Neural cell (in vitro differentiated cells): ENCODE data around the gene CFAP210. TPM values are rescaled to one million over a fixed set of nuclear protein-coding genes. Genes with fewer than 3 reads are reported as not detected.

Experiments
- H2AFZ ChIP-seq: fragments of 200-600, 300-800 bp; sonication (generic), shearing (Covaris generic); 2 replicates; pipeline ENCODE4 v1.6.0; 2014; ENCODE audit warnings: low read depth, mild to moderate bottlenecking, antibody characterized with exemption, low read length, moderate library complexity
- H3F3A ChIP-seq: fragments of 200-600 bp; shearing (Covaris generic); 2 replicates; pipeline ENCODE4 v1.6.1; 2016; ENCODE audit warnings: mild to moderate bottlenecking, moderate library complexity, mixed read lengths, antibody characterized with exemption, low read length; ENCODE audit not compliant: insufficient read depth, poor library complexity, severe bottlenecking
- H3K27ac ChIP-seq: fragments of 200-600, 300-800 bp; sonication (generic), shearing (Covaris generic); 2 replicates; pipeline ENCODE4 v1.5.1; 2014; ENCODE audit warnings: mild to moderate bottlenecking, low read length, moderate library complexity
- H3K27me3 ChIP-seq: fragments of 300-800, 200-600 bp; sonication (generic), shearing (Covaris generic); 2 replicates; pipeline ENCODE4 v1.6.0; 2014; ENCODE audit warnings: mild to moderate bottlenecking, low read depth, low read length, moderate library complexity; ENCODE audit not compliant: insufficient read depth
- H3K36me3 ChIP-seq: fragments of 300-800, 200-600 bp; sonication (generic), shearing (Covaris generic); 2 replicates; pipeline ENCODE4 v1.5.1; 2014; ENCODE audit warnings: mild to moderate bottlenecking, antibody characterized with exemption, low read length, moderate library complexity; ENCODE audit not compliant: insufficient read depth
- H3K4me2 ChIP-seq: fragments of 300-800, 200-600 bp; sonication (generic), shearing (Covaris generic); 2 replicates; pipeline ENCODE4 v1.6.0; 2014; ENCODE audit warnings: mild to moderate bottlenecking, low read length
- H3K4me3 ChIP-seq: fragments of 300-800, 200-600 bp; sonication (generic), shearing (Covaris generic); 2 replicates; pipeline ENCODE4 v1.5.1; 2014; ENCODE audit warnings: mild to moderate bottlenecking, low read length, moderate library complexity
- H3K79me2 ChIP-seq: fragments of 200-600 bp; shearing (Covaris generic); replicated peaks from 2 replicates; pipeline ENCODE4 v1.6.0; 2014; ENCODE audit warnings: mild to moderate bottlenecking, low read length, moderate library complexity; ENCODE audit not compliant: insufficient read depth
- H3K9ac ChIP-seq: fragments of 300-800, 200-600 bp; sonication (generic), shearing (Covaris generic); 2 replicates; pipeline ENCODE4 v1.6.1; 2016; ENCODE audit warnings: mild to moderate bottlenecking, low read length, mixed read lengths
- H3K9me2 ChIP-seq: fragments of 200-600 bp; shearing (Covaris generic); 2 replicates; pipeline ENCODE4 v1.6.1; 2016; ENCODE audit warnings: mild to moderate bottlenecking, low read length, mixed read lengths; ENCODE audit not compliant: insufficient read depth
- H3K9me3 ChIP-seq: fragments of 200-600, 300-800 bp; sonication (generic), shearing (Covaris generic); 2 replicates; pipeline ENCODE4 v1.6.1; 2016; ENCODE audit warnings: mild to moderate bottlenecking, mixed run types, low read length, moderate library complexity, mixed read lengths
- H4K20me1 ChIP-seq: fragments of 200-600 bp; shearing (Covaris generic); 2 replicates; pipeline ENCODE4 v1.6.1; 2016; ENCODE audit warnings: mild to moderate bottlenecking, mixed run types; ENCODE audit not compliant: insufficient read depth
- CTCF ChIP-seq: fragments of 450-650 bp; IDR thresholded peaks from 2 replicates; pipeline ENCODE4 v1.5.1; 2014; ENCODE audit warnings: antibody characterized with exemption, mild to moderate bottlenecking, moderate library complexity; ENCODE audit not compliant: poor library complexity, severe bottlenecking
- EP300 ChIP-seq: fragments of 450-650 bp; conservative IDR thresholded peaks from 2 replicates; pipeline ENCODE4 v1.6.1; 2014; ENCODE audit warnings: antibody characterized with exemption, mild to moderate bottlenecking, moderate library complexity; ENCODE audit not compliant: poor library complexity, severe bottlenecking
- EZH2 ChIP-seq: fragments of 200-600, 300-800 bp; shearing (Covaris generic), sonication (generic); IDR thresholded peaks from 2 replicates; pipeline ENCODE4 v1.6.1; 2014; ENCODE audit warnings: antibody characterized with exemption, low read length, borderline replicate concordance, mild to moderate bottlenecking; ENCODE audit not compliant: insufficient read depth, poor library complexity, severe bottlenecking
- MXI1 ChIP-seq: fragments of 450-650 bp; conservative IDR thresholded peaks from 2 replicates; pipeline ENCODE4 v1.6.1; 2014; ENCODE audit warnings: antibody characterized with exemption, mild to moderate bottlenecking; ENCODE audit not compliant: poor library complexity, severe bottlenecking
- POLR2AphosphoS5 ChIP-seq: IDR thresholded peaks from 2 replicates; pipeline ENCODE4 v1.6.1; 2012
- RAD21 ChIP-seq: fragments of 450-650 bp; conservative IDR thresholded peaks from 2 replicates; pipeline ENCODE4 v1.6.1; 2014; ENCODE audit warnings: antibody characterized with exemption, mild to moderate bottlenecking, moderate library complexity
- REST ChIP-seq: IDR thresholded peaks from 2 replicates; pipeline ENCODE4 v1.6.1; 2012; ENCODE audit warnings: borderline replicate concordance
- SMC3 ChIP-seq: fragments of 450-650 bp; conservative IDR thresholded peaks from 2 replicates; pipeline ENCODE4 v1.6.1; 2014; ENCODE audit warnings: antibody characterized with exemption, mild to moderate bottlenecking, moderate library complexity; ENCODE audit not compliant: poor library complexity
- TAF1 ChIP-seq: IDR thresholded peaks from 2 replicates; pipeline ENCODE4 v1.6.1; 2012; ENCODE audit warnings: low read depth
- polyA plus RNA-seq: library from polyadenylated mRNA; depleted of rRNA; stranded (reverse); fragments of >200 nt; gene quantifications from 2 replicates; pipeline ENCODE4 v1.2.3, GENCODE V29; 2014

The CFAP210 gene
- polyA plus RNA-seq, 1 donor from 2014 or later, result 0.20 TPM

- Histone ChIP-seq H3K4me2 (no peak overlapping the region), H3K4me3 (no peak overlapping the region), H3K9ac (no peak overlapping the region), H3K36me3 (no peaks in the 10 kb centered on the region), H3F3A (no peaks in the 10 kb centered on the region), H3K9me3 (no peaks in the 10 kb centered on the region), H3K27me3 (no peaks in the 10 kb centered on the region), H3K79me2 (no peaks in the 10 kb centered on the region), H3K27ac (no peak overlapping the region), H2AFZ (no peak overlapping the region), H4K20me1 (no peaks in the 10 kb centered on the region), H3K9me2 (no peaks in the 10 kb centered on the region)
- no peak for TF ChIP-seq TAF1
- no peak for TF ChIP-seq POLR2AphosphoS5
- no peak for TF ChIP-seq MXI1
These were observed 29.0 kb downstream of the CFAP210 start for GRCh38 chr2:169664978-169665930.

- H3K27ac ChIP-seq, result no peak overlapping the region
- H3K4me3 ChIP-seq, result no peak overlapping the region
- no peaks in the 10 kb centered on the region for H3K9me2 ChIP-seq
- H3K27me3 ChIP-seq, result no peaks in the 10 kb centered on the region
- H2AFZ ChIP-seq, result no peak overlapping the region
- TF ChIP-seq TAF1 (no peak), MXI1 (no peak), POLR2AphosphoS5 (no peak), REST (no peak), RAD21 (no peak), EP300 (no peak), EZH2 (no peak), CTCF (no peak), SMC3 (no peak)
- no peaks in the 10 kb centered on the region for H4K20me1 ChIP-seq
- H3K36me3 ChIP-seq, result no peaks in the 10 kb centered on the region
- H3K79me2 ChIP-seq, result no peaks in the 10 kb centered on the region
- no peak overlapping the region for H3K4me2 ChIP-seq
- no peaks in the 10 kb centered on the region for H3K9me3 ChIP-seq
- no peaks in the 10 kb centered on the region for H3F3A ChIP-seq
- H3K9ac ChIP-seq, result no peak overlapping the region
These were observed 29.6 kb downstream of the CFAP210 start for GRCh38 chr2:169664600-169664977.
